Osteoblast (primary cell): Measurements from ENCODE around the gene PLEKHM1. TPM values are rescaled to one million over a fixed set of nuclear protein-coding genes. Genes with fewer than 3 reads are reported as not detected.

Experiments used
- DNase-seq: peaks from one replicate; pipeline ENCODE4 v3.0.0; 2011; ENCODE audit warnings: low spot score, mixed read lengths; ENCODE audit not compliant: insufficient read length; ENCODE audit errors: missing footprints
- H2AFZ ChIP-seq: 2 replicates; pipeline ENCODE4 v1.6.0; 2011; ENCODE audit warnings: mild to moderate bottlenecking, low read length
- H3K27ac ChIP-seq: 2 replicates; pipeline ENCODE4 v1.5.1; 2011; ENCODE audit warnings: mild to moderate bottlenecking, low read depth, low read length, moderate library complexity
- H3K27me3 ChIP-seq: 2 replicates; pipeline ENCODE4 v1.6.0; 2012; ENCODE audit warnings: mild to moderate bottlenecking, control low read depth, inconsistent platforms, low read length, moderate library complexity; ENCODE audit not compliant: insufficient read depth
- H3K36me3 ChIP-seq: 2 replicates; pipeline ENCODE4 v1.5.1; 2011; ENCODE audit warnings: mild to moderate bottlenecking, low read length, control low read depth, moderate library complexity; ENCODE audit not compliant: insufficient read depth
- H3K4me1 ChIP-seq: 2 replicates; pipeline ENCODE4 v1.5.1; 2011; ENCODE audit warnings: mild to moderate bottlenecking, low read length, control low read depth, moderate library complexity; ENCODE audit not compliant: insufficient read depth
- H3K4me2 ChIP-seq: 2 replicates; pipeline ENCODE4 v1.6.0; 2011; ENCODE audit warnings: mild to moderate bottlenecking, low read length; ENCODE audit not compliant: insufficient read depth
- H3K4me3 ChIP-seq: fragments of 200-600 bp; sonication (generic); 3 replicates; pipeline ENCODE4 v1.5.1; 2012; ENCODE audit warnings: mild to moderate bottlenecking, low read length, inconsistent platforms; ENCODE audit not compliant: insufficient read depth
- H3K79me2 ChIP-seq: 2 replicates; pipeline ENCODE4 v1.6.0; 2012; ENCODE audit warnings: mild to moderate bottlenecking, low read length, control low read depth, inconsistent platforms; ENCODE audit not compliant: insufficient read depth
- H3K9me3 ChIP-seq: 2 replicates; pipeline ENCODE4 v1.5.1; 2011; ENCODE audit warnings: low read depth, low read length, control low read depth
- H4K20me1 ChIP-seq: 2 replicates; pipeline ENCODE4 v1.6.0; 2012; ENCODE audit warnings: mild to moderate bottlenecking, low read length, control low read depth; ENCODE audit not compliant: insufficient read depth
- CTCF ChIP-seq: IDR thresholded peaks from 2 replicates; pipeline ENCODE4 v1.5.1; 2011; ENCODE audit warnings: mild to moderate bottlenecking, low read depth, low read length, moderate library complexity; ENCODE audit errors: extremely low read depth
- total RNA-seq: library from RNA; depleted of rRNA; stranded (reverse); fragments of >200 nt; gene quantifications from 2 replicates; pipeline ENCODE4 v1.2.3, GENCODE V29; 2012

PLEKHM1 gene
- total RNA-seq, 1 donor: 30.8 TPM

- H3K4me3 ChIP-seq: no peak overlapping the region
- no peak overlapping the region for H3K27ac ChIP-seq
- no peak overlapping the region for H2AFZ ChIP-seq
- no peaks in the 10 kb centered on the region for H3K79me2 ChIP-seq
- H3K4me1 ChIP-seq: no peaks in the 10 kb centered on the region
- H4K20me1 ChIP-seq: no peaks in the 10 kb centered on the region
- no peaks in the 10 kb centered on the region for H3K36me3 ChIP-seq
- peak; percentile 32 for DNase-seq
- TF ChIP-seq CTCF: no peak
- no peaks in the 10 kb centered on the region for H3K9me3 ChIP-seq
- H3K4me2 ChIP-seq: no peak overlapping the region
- H3K27me3 ChIP-seq: no peaks in the 10 kb centered on the region
Measured at GRCh38 chr17:45437465-45438283, 52.8 kb downstream of the PLEKHM1 start.

DNA sequence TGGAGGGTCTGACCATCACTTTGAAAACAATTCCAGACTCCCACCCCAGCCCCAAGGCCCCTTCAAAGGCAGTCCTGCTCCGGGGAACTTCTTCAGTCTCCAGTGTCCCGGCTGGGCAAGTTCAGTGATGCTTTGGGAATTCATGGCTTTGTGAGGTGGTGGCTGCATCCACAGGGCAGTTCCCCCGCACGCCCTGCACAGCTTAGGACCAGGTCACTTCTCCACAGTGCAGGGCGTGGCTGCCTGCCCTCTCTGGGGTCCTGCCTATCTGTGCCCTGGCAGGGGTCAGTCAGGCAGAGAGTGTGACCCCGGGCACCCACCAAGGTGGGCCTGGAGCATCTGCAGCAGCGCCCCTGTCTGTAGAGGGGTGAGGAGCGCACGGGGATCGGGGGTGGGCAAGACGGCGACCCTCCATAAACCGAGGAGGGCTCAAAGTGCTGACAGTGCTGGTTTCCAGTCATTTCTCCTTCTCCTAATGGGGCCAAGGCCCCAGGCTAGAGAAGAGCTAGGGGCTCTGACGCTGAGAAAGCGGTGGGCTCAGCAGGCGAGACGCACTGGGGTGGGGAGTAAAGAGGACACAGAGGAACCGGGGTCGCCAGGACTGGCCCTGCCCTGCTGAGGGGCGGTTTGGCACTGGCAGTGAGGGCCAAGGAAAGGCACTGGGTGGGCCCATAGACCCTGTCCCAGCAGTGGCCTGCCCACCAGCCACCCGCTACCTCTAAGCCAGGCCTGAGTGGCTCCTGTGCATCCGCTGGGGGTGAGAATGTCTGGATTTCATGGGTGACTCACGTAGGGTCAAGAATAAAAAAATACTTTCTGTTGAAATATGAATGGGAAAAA, 53.7 kb downstream of the PLEKHM1 start:
- no peaks in the 10 kb centered on the region for H3K9me3 ChIP-seq
- DNase-seq: peak; percentile 63
- H3K4me1 ChIP-seq: no peaks in the 10 kb centered on the region
- no peak overlapping the region for H3K4me3 ChIP-seq
- no peak overlapping the region for H3K4me2 ChIP-seq
- no peaks in the 10 kb centered on the region for H4K20me1 ChIP-seq
- H3K27me3 ChIP-seq: no peaks in the 10 kb centered on the region
- H3K27ac ChIP-seq: no peak overlapping the region
- no peaks in the 10 kb centered on the region for H3K79me2 ChIP-seq
- H2AFZ ChIP-seq: no peak overlapping the region
- TF ChIP-seq CTCF: no peak
- no peaks in the 10 kb centered on the region for H3K36me3 ChIP-seq

- H3K9me3 ChIP-seq: no peaks in the 10 kb centered on the region
- peak; percentile 68 for DNase-seq
- H3K27ac ChIP-seq: no peak overlapping the region
- no peak overlapping the region for H3K4me2 ChIP-seq
- TF ChIP-seq CTCF: no peak
- no peak overlapping the region for H3K4me3 ChIP-seq
- peaks cover 5% of the 10 kb centered on the region for H3K4me1 ChIP-seq
- no peaks in the 10 kb centered on the region for H3K36me3 ChIP-seq
- H3K79me2 ChIP-seq: no peaks in the 10 kb centered on the region
- H4K20me1 ChIP-seq: no peaks in the 10 kb centered on the region
- peaks cover 5% of the 10 kb centered on the region for H3K27me3 ChIP-seq
- H2AFZ ChIP-seq: no peak overlapping the region
Measured at GRCh38 chr17:45436161-45436560, 54.4 kb downstream of the PLEKHM1 start.

DNA sequence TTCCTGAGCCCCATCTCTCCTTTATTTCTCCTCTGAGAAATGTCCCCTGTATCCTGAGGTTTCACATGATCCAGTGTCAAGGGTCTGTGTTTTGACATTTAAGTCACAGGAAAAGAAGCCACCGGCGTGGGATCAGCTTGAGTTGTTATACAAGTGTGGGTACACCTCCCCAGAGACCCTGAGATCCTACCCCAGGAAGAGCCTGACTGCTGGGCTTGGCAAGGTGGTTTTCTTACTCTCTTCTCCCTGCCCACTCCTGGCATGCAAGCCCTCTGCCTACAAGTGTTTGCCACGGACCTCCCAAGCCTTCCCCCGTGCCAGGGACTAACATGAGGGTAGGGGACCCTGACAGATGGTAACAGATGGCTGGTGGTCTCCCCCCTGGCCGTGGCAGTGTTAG, 55.0 kb downstream of the PLEKHM1 start:
- Histone ChIP-seq H3K4me1 (peaks cover 7% of the 10 kb centered on the region), H3K9me3 (no peaks in the 10 kb centered on the region), H3K4me2 (no peak overlapping the region), H3K27ac (no peak overlapping the region), H3K27me3 (peaks cover 12% of the 10 kb centered on the region), H3K36me3 (no peaks in the 10 kb centered on the region), H3K4me3 (no peak overlapping the region), H3K79me2 (no peaks in the 10 kb centered on the region), H4K20me1 (peaks cover under 1% of the 10 kb centered on the region), H2AFZ (no peak overlapping the region)
- TF ChIP-seq CTCF: no peak
- peak; percentile 66 for DNase-seq
